Left renal pelvis (tissue), 4 donors: ENCODE results near the gene NPW. TPM values are rescaled to one million over a fixed set of nuclear protein-coding genes. Genes with fewer than 3 reads are reported as not detected.
"Not testable (repeated sequence)": the region's sequence is repeated elsewhere in the genome, so short reads cannot be mapped to it uniquely, and the experiment has no call there.

ENCODE experiments used
- DNase-seq, 4 donors: peaks; one replicate each; pipeline ENCODE4 v3.0.0-alpha.2; 2013; ENCODE audit warnings: low read depth in 4 of 4, low spot score in 3 of 4
- polyA plus RNA-seq, 4 donors: library from polyadenylated mRNA; unstranded; fragments of 120-200 nt; gene quantifications; one replicate each; pipeline ENCODE4 v1.2.1, GENCODE V29; 2013; ENCODE audit not compliant: insufficient read length in 4 of 4

Gene NPW
- polyA plus RNA-seq, 4 donors, result 4.2 to 12.3 (median 7.3) TPM

DNA sequence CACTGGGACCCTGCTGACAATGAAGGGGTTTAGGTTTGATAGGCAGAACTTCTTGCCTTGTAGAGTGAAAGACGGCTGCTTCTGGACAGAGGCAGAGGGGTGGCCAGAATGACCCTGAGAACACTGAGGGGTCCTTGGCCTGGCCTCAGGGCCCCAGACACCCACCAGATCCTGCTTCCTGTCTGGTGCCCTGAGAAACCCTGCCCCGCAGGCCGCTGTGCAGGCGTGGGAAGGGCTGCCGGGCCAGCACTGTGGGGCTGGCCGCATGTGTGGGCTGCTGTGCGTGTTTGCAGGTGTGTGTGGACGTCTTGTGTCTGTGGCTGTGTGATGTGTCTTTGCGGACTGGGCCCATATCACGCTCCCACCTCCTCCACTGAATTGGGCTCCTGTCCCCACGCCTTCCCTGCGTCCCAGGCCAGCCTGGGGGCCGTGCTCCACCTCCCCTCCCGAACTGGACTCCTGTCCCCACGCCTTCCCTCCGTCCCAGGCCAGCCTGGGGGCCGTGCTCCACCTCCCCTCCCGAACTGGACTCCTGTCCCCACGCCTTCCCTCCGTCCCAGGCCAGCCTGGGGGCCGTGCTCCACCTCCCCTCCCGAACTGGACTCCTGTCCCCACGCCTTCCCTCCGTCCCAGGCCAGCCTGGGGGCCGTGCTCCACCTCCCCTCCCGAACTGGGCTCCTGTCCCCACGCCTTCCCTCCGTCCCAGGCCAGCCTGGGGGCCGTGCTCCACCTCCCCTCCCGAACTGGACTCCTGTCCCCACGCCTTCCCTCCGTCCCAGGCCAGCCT lies 14.5 kb downstream of the NPW start:
- DNase-seq, result not testable (repeated sequence)

GRCh38 chr16:2034696-2035430 lies 15.3 kb downstream of the NPW start:
- no peak for DNase-seq

GRCh38 chr16:2035431-2036199 lies 16.0 kb downstream of the NPW start:
- DNase-seq, result no peak

- no peak for DNase-seq
Observed at GRCh38 chr16:2036200-2036966, 16.8 kb downstream of the NPW start.

GRCh38 chr16:2037115-2037514 lies 17.5 kb downstream of the NPW start:
- DNase-seq, result no peak

DNA sequence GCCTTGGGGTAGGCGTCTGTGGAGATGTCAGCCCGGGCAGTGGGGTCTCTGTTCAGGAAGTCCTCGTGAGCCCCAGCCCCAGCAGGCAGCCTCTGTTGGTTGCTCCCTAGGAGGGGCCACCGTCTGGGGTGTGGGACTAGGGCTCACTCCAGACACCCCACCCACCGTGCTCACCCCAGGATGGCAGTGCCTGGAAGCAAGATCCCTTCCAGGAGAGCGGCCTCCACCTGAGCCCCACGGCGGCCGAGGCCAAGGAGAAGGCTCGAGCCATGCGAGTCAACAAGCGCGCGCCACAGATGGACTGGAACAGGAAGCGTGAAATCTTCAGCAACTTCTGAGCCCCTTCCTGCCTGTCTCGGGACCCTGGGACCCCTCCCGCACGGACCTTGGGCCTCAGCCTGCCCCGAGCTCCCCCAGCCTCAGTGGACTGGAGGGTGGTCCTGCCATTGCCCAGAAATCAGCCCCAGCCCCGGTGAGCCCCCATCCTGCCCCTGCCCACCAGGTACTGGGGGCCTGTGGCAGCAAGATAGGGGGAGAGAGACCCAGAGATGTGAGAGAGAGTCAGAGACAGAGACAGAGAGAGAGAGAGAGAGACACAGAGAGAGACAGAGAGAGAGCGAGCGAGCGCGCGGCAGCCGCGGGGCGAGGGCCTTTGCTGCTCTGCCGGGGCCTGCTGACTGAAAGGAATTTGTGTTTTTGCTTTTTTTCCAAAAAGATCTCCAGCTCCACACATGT lies 18.2 kb downstream of the NPW start:
- no peak for DNase-seq

DNA sequence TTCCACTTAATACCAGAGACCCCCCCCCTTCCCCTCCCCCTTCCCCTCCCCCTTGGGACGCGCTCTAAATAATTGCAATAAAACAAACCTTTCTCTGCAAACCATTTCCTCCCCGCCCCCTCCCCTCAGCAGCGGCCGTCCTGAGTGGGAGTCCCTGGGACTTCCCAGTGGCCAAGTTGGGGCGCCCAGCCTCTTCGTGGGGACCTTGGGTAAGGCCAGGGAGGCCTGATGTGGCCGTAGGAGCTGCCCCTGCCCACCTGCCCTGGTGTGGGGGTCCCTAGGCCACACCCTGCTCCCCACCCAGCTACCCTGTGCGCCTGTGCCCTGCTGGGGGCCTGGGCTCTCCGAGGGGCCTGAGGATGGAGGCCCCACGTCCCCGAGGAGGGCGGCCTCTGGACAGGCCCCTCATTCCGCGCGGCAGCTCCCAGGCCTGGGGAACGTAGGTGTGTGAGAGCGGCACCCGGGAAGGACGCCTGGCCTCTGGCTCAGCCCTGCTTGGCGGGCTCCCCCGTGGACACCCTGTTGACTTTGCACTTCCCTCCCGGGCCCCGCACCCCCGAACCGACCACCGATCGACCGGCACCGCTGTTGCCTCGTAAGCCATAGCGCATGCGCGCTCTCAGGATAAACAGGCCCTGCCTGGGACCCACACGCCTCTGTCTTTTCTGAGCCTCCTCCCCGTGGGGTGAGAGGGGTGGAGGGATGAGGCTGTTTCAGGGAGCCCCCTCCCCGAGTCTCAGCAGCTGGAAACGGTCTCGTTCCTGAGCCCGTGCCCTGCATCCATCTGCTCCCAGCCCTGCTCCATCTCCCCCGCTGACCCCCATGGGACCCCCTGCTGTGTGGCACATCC lies 19.0 kb downstream of the NPW start:
- DNase-seq, result peak in 1 of 4 donors; percentile 64

GRCh38 chr16:2039274-2040031 lies 19.9 kb downstream of the NPW start:
- peak in 1 of 4 donors; percentile 84 for DNase-seq

- no peak for DNase-seq
Observed at GRCh38 chr16:2040041-2040786, 20.6 kb downstream of the NPW start.

DNA sequence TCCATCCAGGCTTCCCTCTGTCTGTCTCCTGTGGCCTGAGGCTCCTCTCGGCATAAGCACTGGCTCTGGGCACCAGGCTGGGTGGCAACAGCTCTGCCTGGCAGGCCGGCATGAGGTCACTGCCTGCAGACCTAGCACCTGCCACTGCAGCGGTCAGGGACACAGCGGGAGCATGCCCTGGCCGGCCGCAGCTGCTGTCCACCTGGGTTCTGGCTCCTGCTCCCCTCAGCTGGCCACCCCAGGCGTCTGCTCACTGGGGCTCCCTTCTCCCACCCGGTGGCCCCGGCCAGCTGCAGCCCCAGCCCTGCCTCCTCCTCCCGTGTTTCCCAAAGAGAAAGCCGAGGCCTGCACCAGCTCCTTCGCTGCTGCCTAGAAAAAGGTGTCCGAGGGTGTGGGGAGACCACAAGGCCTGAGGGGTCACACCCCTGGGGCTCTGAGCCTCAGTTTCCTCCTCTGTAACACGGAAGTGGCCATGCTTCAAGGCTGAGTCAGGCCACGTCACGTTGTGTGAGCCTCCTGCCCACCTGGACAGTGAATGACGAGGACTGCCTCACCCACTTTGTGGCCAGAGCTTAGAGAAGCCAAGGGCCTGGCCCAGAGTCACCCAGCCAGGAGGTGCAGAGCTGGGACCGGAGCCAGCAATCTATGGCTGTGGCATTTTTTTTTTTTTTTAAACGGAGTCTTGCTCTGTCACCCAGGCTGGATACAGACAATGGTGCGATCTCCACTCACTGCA lies 21.4 kb downstream of the NPW start:
- DNase-seq, result no peak

GRCh38 chr16:2042171-2042985 lies 22.8 kb downstream of the NPW start:
- no peak for DNase-seq

- no peak for DNase-seq
Observed at GRCh38 chr16:2042986-2043666, 23.5 kb downstream of the NPW start.

- DNase-seq, result no peak
Observed at GRCh38 chr16:2043667-2044451, 24.3 kb downstream of the NPW start.

DNA sequence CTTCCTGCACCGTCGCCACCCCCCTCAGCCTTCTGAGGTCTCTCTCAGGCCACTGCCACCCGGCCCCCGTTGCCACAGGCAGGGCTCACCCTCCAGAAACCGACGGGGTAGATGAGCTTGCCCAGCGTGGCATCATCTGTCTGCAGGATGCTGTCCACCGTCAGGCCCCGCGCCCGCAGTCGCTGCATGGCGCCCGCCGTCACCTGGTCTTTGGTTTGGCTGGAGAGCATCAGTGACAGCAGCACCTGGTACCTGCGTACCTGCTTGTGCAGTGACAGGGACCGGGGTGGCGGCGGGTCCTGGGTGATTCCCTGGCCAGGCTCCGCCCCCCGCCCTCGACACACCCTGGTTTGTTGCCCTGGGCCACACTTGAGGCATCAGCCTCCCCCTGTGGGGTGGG lies 25.0 kb downstream of the NPW start:
- DNase-seq, result no peak
